Adipocyte (in vitro differentiated cells): ENCODE measurements around the gene SCGB1D1.

Experiments
- DNase-seq: peaks from one replicate; pipeline ENCODE4 v3.0.0-alpha.2; 2015; ENCODE audit warnings: low read depth
- H3K27me3 ChIP-seq: replicated peaks from 2 replicates; pipeline ENCODE4 v1.7.0; 2013; ENCODE audit warnings: mild to moderate bottlenecking, low read length, moderate library complexity; ENCODE audit not compliant: control insufficient read depth, insufficient read depth
- H3K36me3 ChIP-seq: 2 replicates; pipeline ENCODE4 v1.7.0; 2013; ENCODE audit warnings: low read length, mild to moderate bottlenecking, moderate library complexity; ENCODE audit not compliant: control insufficient read depth, insufficient read depth, severe bottlenecking
- H3K4me1 ChIP-seq: 2 replicates; pipeline ENCODE4 v1.7.0; 2013; ENCODE audit warnings: mild to moderate bottlenecking, low read length, moderate library complexity; ENCODE audit not compliant: control insufficient read depth, insufficient read depth
- H3K4me3 ChIP-seq: 2 replicates; pipeline ENCODE4 v1.7.0; 2013; ENCODE audit warnings: mild to moderate bottlenecking, low read length, moderate library complexity
- H3K9ac ChIP-seq: 2 replicates; pipeline ENCODE4 v1.7.0; 2013; ENCODE audit warnings: mild to moderate bottlenecking, low read length, moderate library complexity
- H3K9me3 ChIP-seq: 2 replicates; pipeline ENCODE4 v1.7.0; 2013; ENCODE audit warnings: mild to moderate bottlenecking, low read length, moderate library complexity; ENCODE audit not compliant: control insufficient read depth

The SCGB1D1 gene

DNA sequence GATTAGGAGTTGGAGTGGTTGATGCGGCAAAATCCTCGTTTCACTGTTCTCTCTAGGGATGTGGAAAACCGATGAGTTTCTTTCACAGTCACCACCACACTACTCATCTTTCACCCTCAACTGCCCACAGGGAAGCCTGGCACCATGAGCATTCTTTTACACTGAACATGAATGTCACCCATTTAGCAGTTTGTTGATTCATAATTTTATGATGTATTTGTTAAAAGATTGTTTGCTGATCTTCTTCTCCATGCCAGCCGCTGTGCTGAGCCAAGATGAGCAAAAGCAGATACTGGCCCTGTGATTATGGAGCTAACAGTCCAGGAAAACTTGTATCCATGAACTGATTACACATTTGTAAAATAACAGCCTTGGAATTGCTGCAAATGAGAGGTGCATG, 48.1 kb downstream of the SCGB1D1 start:
- peaks cover 46% of the 10 kb centered on the region for H3K27me3 ChIP-seq
- H3K36me3 ChIP-seq: no peaks in the 10 kb centered on the region
- no peak for DNase-seq
- H3K9me3 ChIP-seq: no peaks in the 10 kb centered on the region
- H3K9ac ChIP-seq: no peak overlapping the region
- no peak overlapping the region for H3K4me3 ChIP-seq
- H3K4me1 ChIP-seq: no peaks in the 10 kb centered on the region

DNA sequence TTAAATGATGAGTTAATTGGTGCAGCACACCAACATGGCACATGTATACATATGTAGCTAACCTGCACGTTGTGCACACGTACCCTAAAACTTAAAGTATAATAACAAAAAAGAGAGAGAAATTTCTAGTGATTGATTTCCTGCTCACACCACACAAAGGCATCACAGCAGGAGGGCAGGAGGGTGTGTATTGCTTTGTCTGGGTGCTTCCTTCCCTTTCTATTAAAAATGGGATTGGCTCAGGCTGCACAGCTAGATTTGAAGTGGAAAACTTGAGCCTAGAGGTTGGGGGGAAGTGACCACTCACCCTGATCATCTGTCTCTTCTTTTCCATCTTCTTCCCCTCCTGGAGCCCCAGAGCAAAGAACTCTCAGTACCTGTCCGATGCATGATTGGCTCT, 51.1 kb downstream of the SCGB1D1 start:
- no peak overlapping the region for H3K9ac ChIP-seq
- no peak overlapping the region for H3K4me3 ChIP-seq
- H3K4me1 ChIP-seq: no peaks in the 10 kb centered on the region
- peaks cover 41% of the 10 kb centered on the region for H3K27me3 ChIP-seq
- H3K36me3 ChIP-seq: no peaks in the 10 kb centered on the region
- H3K9me3 ChIP-seq: no peaks in the 10 kb centered on the region
- DNase-seq: no peak

DNA sequence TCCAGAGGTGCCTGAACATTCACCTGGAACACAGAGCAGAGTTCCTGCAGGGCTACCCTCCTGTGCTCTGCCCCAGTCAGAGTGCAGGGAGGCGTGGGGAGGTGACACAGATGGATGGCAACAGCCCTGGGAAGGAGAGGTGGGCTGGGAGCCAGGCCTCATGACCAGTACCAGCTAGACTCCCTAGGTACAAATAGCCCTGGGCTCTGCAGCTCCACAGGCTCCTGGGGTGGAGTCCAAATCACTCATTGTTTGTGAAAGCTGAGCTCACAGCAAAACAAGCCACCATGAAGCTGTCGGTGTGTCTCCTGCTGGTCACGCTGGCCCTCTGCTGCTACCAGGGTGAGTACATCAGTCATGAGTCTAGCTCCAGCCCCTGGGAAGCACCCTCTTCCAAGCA, 52.0 kb downstream of the SCGB1D1 start, which contains the start of gene SCGB1D2:
Gene SCGB1D2 (plus strand): TSS at position 219 of the 400 bp plus-strand sequence. CDS start 69 bp downstream, at position 288.
- H3K27me3 ChIP-seq: peaks cover 43% of the 10 kb centered on the region
- no peak for DNase-seq
- H3K4me3 ChIP-seq: no peak within 1 kb of the TSS
- H3K4me1 ChIP-seq: no peaks in the 10 kb centered on the region
- no peaks in the 10 kb centered on the region for H3K9me3 ChIP-seq
- H3K9ac ChIP-seq: no peak within 1 kb of the TSS
- no peaks in the 10 kb centered on the region for H3K36me3 ChIP-seq
